OCI-LY1 (cell line): ENCODE data around the gene TIMM23.
A peak's percentile ranks its signal among the peaks of the same experiment; 100 is the strongest.
"Not testable (repeated sequence)": the region's sequence is repeated elsewhere in the genome, so short reads cannot be mapped to it uniquely, and the experiment has no call there.

ENCODE experiments used
- H2AFZ ChIP-seq: fragments of 200-600 bp; sonication (generic), shearing (Covaris generic); 2 replicates; pipeline ENCODE4 v1.6.0; 2014; ENCODE audit warnings: antibody characterized with exemption, mild to moderate bottlenecking, low read length
- H3F3A ChIP-seq: fragments of 200-600 bp; sonication (generic), shearing (Covaris generic); 2 replicates; pipeline ENCODE4 v1.6.0; 2014; ENCODE audit warnings: mild to moderate bottlenecking, antibody characterized with exemption, low read length, moderate library complexity; ENCODE audit not compliant: insufficient read depth
- H3K27ac ChIP-seq: fragments of 200-600 bp; sonication (generic); 2 replicates; pipeline ENCODE4 v1.5.1; 2014; ENCODE audit warnings: low read length, mixed run types, mild to moderate bottlenecking, low read depth; ENCODE audit not compliant: poor library complexity, severe bottlenecking
- H3K27me3 ChIP-seq: fragments of 200-600 bp; sonication (generic); 2 replicates; pipeline ENCODE4 v1.6.0; 2014; ENCODE audit warnings: antibody characterized with exemption, mild to moderate bottlenecking, low read length, moderate library complexity; ENCODE audit not compliant: insufficient read depth
- H3K36me3 ChIP-seq: fragments of 200-600 bp; sonication (generic); 2 replicates; pipeline ENCODE4 v1.6.1; 2014; ENCODE audit warnings: mild to moderate bottlenecking, antibody characterized with exemption, low read length, moderate library complexity, mixed read lengths; ENCODE audit not compliant: insufficient read depth
- H3K4me1 ChIP-seq: fragments of 200-600 bp; sonication (generic); 2 replicates; pipeline ENCODE4 v1.5.1; 2014; ENCODE audit warnings: mild to moderate bottlenecking, low read length, moderate library complexity; ENCODE audit not compliant: insufficient read depth, severe bottlenecking
- H3K4me2 ChIP-seq: fragments of 200-600 bp; sonication (generic), shearing (Covaris generic); 2 replicates; pipeline ENCODE4 v1.6.1; 2014; ENCODE audit warnings: low read length
- H3K4me3 ChIP-seq: fragments of 200-600 bp; sonication (generic); 2 replicates; pipeline ENCODE4 v1.5.1; 2014; ENCODE audit warnings: low read length, low read depth, mild to moderate bottlenecking, mixed read lengths; ENCODE audit not compliant: poor library complexity, severe bottlenecking
- H3K79me2 ChIP-seq: fragments of 200-600 bp; shearing (Covaris generic); 2 replicates; pipeline ENCODE4 v1.6.1; 2016; ENCODE audit warnings: mixed run types, low read length, mixed read lengths; ENCODE audit not compliant: insufficient read depth
- H3K9ac ChIP-seq: fragments of 200-600 bp; sonication (generic), shearing (Covaris generic); 2 replicates; pipeline ENCODE4 v1.6.1; 2014; ENCODE audit warnings: mild to moderate bottlenecking, low read length, mixed read lengths
- H3K9me2 ChIP-seq: fragments of 200-600 bp; sonication (generic), shearing (Covaris generic); 2 replicates; pipeline ENCODE4 v1.6.1; 2014; ENCODE audit warnings: low read depth, mild to moderate bottlenecking, low read length, mixed read lengths
- H3K9me3 ChIP-seq: fragments of 200-600 bp; shearing (Covaris generic); 2 replicates; pipeline ENCODE4 v1.6.1; 2014; ENCODE audit warnings: low read length, mixed read lengths
- H4K20me1 ChIP-seq: fragments of 200-600 bp; sonication (generic), shearing (Covaris generic); 2 replicates; pipeline ENCODE4 v1.6.0; 2016; ENCODE audit warnings: mild to moderate bottlenecking, low read length; ENCODE audit not compliant: insufficient read depth

Gene TIMM23

GRCh38 chr10:45947363-45947762, 24.9 kb upstream of the TIMM23 start:
- not testable (repeated sequence) for H3K27me3 ChIP-seq, H3K4me2 ChIP-seq, H3F3A ChIP-seq, H2AFZ ChIP-seq, H3K9me2 ChIP-seq, H3K4me1 ChIP-seq, H3K27ac ChIP-seq, H3K79me2 ChIP-seq, H4K20me1 ChIP-seq, H3K9me3 ChIP-seq, H3K36me3 ChIP-seq, H3K9ac ChIP-seq, H3K4me3 ChIP-seq

- not testable (repeated sequence) for H2AFZ ChIP-seq, H4K20me1 ChIP-seq, H3K4me1 ChIP-seq, H3K9ac ChIP-seq, H3K27me3 ChIP-seq, H3K9me2 ChIP-seq, H3K4me2 ChIP-seq, H3K27ac ChIP-seq, H3K4me3 ChIP-seq, H3K9me3 ChIP-seq, H3F3A ChIP-seq, H3K36me3 ChIP-seq, H3K79me2 ChIP-seq
Measured at GRCh38 chr10:45948801-45949200, 23.5 kb upstream of the TIMM23 start.

- not testable (repeated sequence) for H3K27ac ChIP-seq, H3F3A ChIP-seq, H3K4me3 ChIP-seq, H3K79me2 ChIP-seq, H2AFZ ChIP-seq, H3K9me2 ChIP-seq, H3K36me3 ChIP-seq, H3K9ac ChIP-seq, H3K9me3 ChIP-seq, H3K4me2 ChIP-seq, H3K4me1 ChIP-seq, H3K27me3 ChIP-seq, H4K20me1 ChIP-seq
Measured at GRCh38 chr10:45954367-45954766, 17.9 kb upstream of the TIMM23 start.

GRCh38 chr10:45956634-45957033, 15.7 kb upstream of the TIMM23 start:
- not testable (repeated sequence) for H2AFZ ChIP-seq, H3K9me2 ChIP-seq, H3K27ac ChIP-seq, H3K4me3 ChIP-seq, H3K79me2 ChIP-seq, H3K9me3 ChIP-seq, H3K36me3 ChIP-seq, H3K27me3 ChIP-seq, H3F3A ChIP-seq, H3K4me2 ChIP-seq, H4K20me1 ChIP-seq, H3K4me1 ChIP-seq, H3K9ac ChIP-seq

- H3K36me3 ChIP-seq, H3K27ac ChIP-seq, H3F3A ChIP-seq, H2AFZ ChIP-seq, H3K4me1 ChIP-seq, H3K4me2 ChIP-seq, H3K4me3 ChIP-seq, H3K27me3 ChIP-seq, H3K9me3 ChIP-seq, H3K9ac ChIP-seq, H3K9me2 ChIP-seq, H3K79me2 ChIP-seq, H4K20me1 ChIP-seq: not testable (repeated sequence)
Measured at GRCh38 chr10:45957928-45958327, 14.4 kb upstream of the TIMM23 start.

- not testable (repeated sequence) for H4K20me1 ChIP-seq, H3K36me3 ChIP-seq, H3K9me3 ChIP-seq, H3K9ac ChIP-seq, H3K79me2 ChIP-seq, H3K4me1 ChIP-seq, H2AFZ ChIP-seq, H3F3A ChIP-seq, H3K4me2 ChIP-seq, H3K4me3 ChIP-seq, H3K9me2 ChIP-seq, H3K27ac ChIP-seq, H3K27me3 ChIP-seq
Measured at GRCh38 chr10:45962686-45963452, 9.4 kb upstream of the TIMM23 start.

GRCh38 chr10:45971019-45971418, 1.3 kb upstream of the TIMM23 start:
- H3K27me3 ChIP-seq, H3K27ac ChIP-seq, H4K20me1 ChIP-seq, H2AFZ ChIP-seq, H3K9me2 ChIP-seq, H3K9me3 ChIP-seq, H3F3A ChIP-seq: not testable (repeated sequence)
- Histone ChIP-seq H3K4me3 (peak overlapping the region; percentile 95), H3K36me3 (peaks cover 15% of the 10 kb centered on the region; the same call in 1 of the 2 replicates), H3K9ac (peak overlapping the region; percentile 90; the same call in 1 of the 2 replicates), H3K4me2 (peak overlapping the region; percentile 88), H3K79me2 (peaks cover 46% of the 10 kb centered on the region), H3K4me1 (peaks cover 29% of the 10 kb centered on the region)

GRCh38 chr10:45971742-45972105, 565 bp upstream of the TIMM23 start:
- H3K79me2 ChIP-seq, result peaks cover 46% of the 10 kb centered on the region
- peak overlapping the region; percentile 90 for H3K9ac ChIP-seq
- peaks cover 29% of the 10 kb centered on the region for H3K4me1 ChIP-seq
- not testable (repeated sequence) for H3K27me3 ChIP-seq, H3F3A ChIP-seq, H3K9me2 ChIP-seq, H2AFZ ChIP-seq, H3K9me3 ChIP-seq, H3K27ac ChIP-seq, H4K20me1 ChIP-seq
- peak overlapping the region; percentile 88 for H3K4me2 ChIP-seq
- peak overlapping the region; percentile 95 for H3K4me3 ChIP-seq
- peaks cover 18% of the 10 kb centered on the region; the same call in 1 of the 2 replicates for H3K36me3 ChIP-seq
